ENCODE results near the gene FOXN1.

FOXN1 gene

GRCh38 chr17:28484296-28484695 is 21.9 kb upstream of the FOXN1 start:
- H3K9me3 ChIP-seq (ENCODE audit: low read depth, low read length) = no peaks in the 10 kb centered on the region

GRCh38 chr17:28485049-28485448 is 21.1 kb upstream of the FOXN1 start:
- Histone ChIP-seq H3K27ac (no peak overlapping the region), H3K4me3 (no peak overlapping the region), H3K9me3 (ENCODE audit: low read depth, low read length) (no peaks in the 10 kb centered on the region), H3K9ac (ENCODE audit: insufficient read length) (no peak overlapping the region), H3K36me3 (ENCODE audit: insufficient read depth, low read length) (no peaks in the 10 kb centered on the region)
- TF ChIP-seq POLR2AphosphoS5 (IDR thresholded peaks at IDR 0.05; ENCODE audit: borderline replicate concordance, low read depth, low read length) (no peak), FOXP2 (optimal IDR thresholded peaks at IDR 0.05; ENCODE audit: control extremely low read depth, extremely low read length, insufficient read depth) (no peak), EZH2 (IDR thresholded peaks at IDR 0.05) (no peak)
- no peak for DNase-seq (ENCODE audit: low read depth, low spot score)

More at GRCh38 chr17:28484296-28484695, 21.9 kb upstream of the FOXN1 start:
- H3K9ac ChIP-seq (ENCODE audit: insufficient read length) = no peak overlapping the region
- no peaks in the 10 kb centered on the region for H3K36me3 ChIP-seq (ENCODE audit: insufficient read depth, low read length)
- DNase-seq (ENCODE audit: low read depth, low spot score) = no peak
- no peak overlapping the region for H3K27ac ChIP-seq
- TF ChIP-seq FOXP2 (optimal IDR thresholded peaks at IDR 0.05; ENCODE audit: control extremely low read depth, extremely low read length, insufficient read depth) = no peak
- no peak overlapping the region for H3K4me3 ChIP-seq

GRCh38 chr17:28487881-28488532 is 18.1 kb upstream of the FOXN1 start:
- no peak overlapping the region for H3K4me3 ChIP-seq
- no peaks in the 10 kb centered on the region for H3K9me3 ChIP-seq (ENCODE audit: low read depth, low read length)
- no peak for DNase-seq (ENCODE audit: low read depth, low spot score)
- no peak overlapping the region for H3K9ac ChIP-seq (ENCODE audit: insufficient read length)
- no peak overlapping the region for H3K27ac ChIP-seq
- TF ChIP-seq FOXP2 (optimal IDR thresholded peaks at IDR 0.05; ENCODE audit: control extremely low read depth, extremely low read length, insufficient read depth) (no peak), POLR2AphosphoS5 (IDR thresholded peaks at IDR 0.05; ENCODE audit: borderline replicate concordance, low read depth, low read length) (no peak), EZH2 (IDR thresholded peaks at IDR 0.05) (no peak)
- H3K36me3 ChIP-seq (ENCODE audit: insufficient read depth, low read length) = no peaks in the 10 kb centered on the region

DNA sequence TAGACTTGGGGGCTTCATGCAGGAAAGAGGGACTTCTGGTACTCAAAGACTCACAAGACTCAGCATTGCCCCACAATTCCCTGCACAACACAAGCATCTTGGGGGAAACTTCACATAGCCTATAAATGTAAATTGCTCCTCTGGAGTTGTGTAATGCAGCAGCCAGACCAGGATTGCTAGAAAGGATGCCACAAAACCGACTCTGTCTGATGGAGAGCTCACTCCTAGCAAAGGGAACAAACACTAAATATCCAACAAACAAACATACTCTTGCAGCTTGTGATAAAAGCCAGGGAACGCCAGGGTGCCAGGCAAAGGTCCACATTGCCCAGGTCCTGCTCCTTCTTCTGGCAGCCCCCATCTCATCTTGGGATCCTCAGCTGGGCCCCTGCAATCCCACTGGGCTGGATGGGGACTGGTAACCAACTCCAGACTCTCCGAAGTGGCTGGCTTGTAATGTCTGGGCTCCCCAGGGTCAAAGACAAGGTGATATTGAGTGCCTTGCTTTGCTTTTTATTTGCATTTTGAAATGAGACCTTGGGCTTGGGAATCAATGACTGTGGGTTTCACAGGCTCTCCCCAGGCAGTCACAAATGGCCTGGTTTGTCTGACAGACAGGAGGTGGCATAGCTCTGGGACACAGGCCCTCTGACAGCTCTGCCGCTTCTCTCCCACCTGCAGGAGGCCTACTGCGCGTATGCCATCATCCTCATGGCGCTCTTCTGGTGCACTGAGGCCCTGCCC is 17.4 kb upstream of the FOXN1 start:
- no peak overlapping the region for H3K27ac ChIP-seq
- no peak overlapping the region for H3K4me3 ChIP-seq
- no peaks in the 10 kb centered on the region for H3K36me3 ChIP-seq (ENCODE audit: insufficient read depth, low read length)
- no peaks in the 10 kb centered on the region for H3K9me3 ChIP-seq (ENCODE audit: low read depth, low read length)
- no peak overlapping the region for H3K9ac ChIP-seq (ENCODE audit: insufficient read length)
- TF ChIP-seq POLR2AphosphoS5 (IDR thresholded peaks at IDR 0.05; ENCODE audit: borderline replicate concordance, low read depth, low read length) (no peak), EZH2 (IDR thresholded peaks at IDR 0.05) (no peak), FOXP2 (optimal IDR thresholded peaks at IDR 0.05; ENCODE audit: control extremely low read depth, extremely low read length, insufficient read depth) (no peak)
- DNase-seq (ENCODE audit: low read depth, low spot score) = no peak

DNA sequence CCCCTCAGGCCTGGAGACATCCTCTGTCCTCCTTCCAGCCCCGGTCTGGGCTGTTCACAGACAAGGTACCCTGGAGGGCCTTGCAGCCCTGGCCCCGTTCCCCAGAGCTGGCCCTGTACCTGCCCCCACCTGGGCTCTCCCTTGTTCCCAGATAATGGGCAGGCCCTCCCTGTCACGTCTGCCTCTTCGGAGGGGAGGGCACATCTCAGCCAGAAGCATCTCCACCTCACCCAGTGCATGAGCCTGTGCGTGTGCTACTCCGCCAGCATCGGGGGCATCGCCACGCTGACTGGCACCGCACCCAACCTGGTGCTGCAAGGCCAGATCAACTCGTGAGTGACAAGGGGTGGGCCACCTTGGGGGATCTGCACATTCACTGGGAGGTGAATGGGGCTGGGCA is 14.9 kb upstream of the FOXN1 start:
- no peak overlapping the region for H3K27ac ChIP-seq
- no peaks in the 10 kb centered on the region for H3K36me3 ChIP-seq (ENCODE audit: insufficient read depth, low read length)
- no peaks in the 10 kb centered on the region for H3K9me3 ChIP-seq (ENCODE audit: low read depth, low read length)
- TF ChIP-seq POLR2AphosphoS5 (IDR thresholded peaks at IDR 0.05; ENCODE audit: borderline replicate concordance, low read depth, low read length) = no peak
- no peak for TF ChIP-seq FOXP2 (optimal IDR thresholded peaks at IDR 0.05; ENCODE audit: control extremely low read depth, extremely low read length, insufficient read depth)
- no peak for TF ChIP-seq EZH2 (IDR thresholded peaks at IDR 0.05)
- no peak overlapping the region for H3K9ac ChIP-seq (ENCODE audit: insufficient read length)
- DNase-seq (ENCODE audit: low read depth, low spot score) = no peak
- no peak overlapping the region for H3K4me3 ChIP-seq

GRCh38 chr17:28491860-28492259 is 14.3 kb upstream of the FOXN1 start:
- H3K27ac ChIP-seq = no peak overlapping the region
- H3K9me3 ChIP-seq (ENCODE audit: low read depth, low read length) = no peaks in the 10 kb centered on the region
- no peak for TF ChIP-seq FOXP2 (optimal IDR thresholded peaks at IDR 0.05; ENCODE audit: control extremely low read depth, extremely low read length, insufficient read depth)
- no peak for TF ChIP-seq POLR2AphosphoS5 (IDR thresholded peaks at IDR 0.05; ENCODE audit: borderline replicate concordance, low read depth, low read length)
- TF ChIP-seq EZH2 (IDR thresholded peaks at IDR 0.05) = no peak
- DNase-seq (ENCODE audit: low read depth, low spot score) = no peak
- no peak overlapping the region for H3K4me3 ChIP-seq
- H3K36me3 ChIP-seq (ENCODE audit: insufficient read depth, low read length) = no peaks in the 10 kb centered on the region
- no peak overlapping the region for H3K9ac ChIP-seq (ENCODE audit: insufficient read length)

DNA sequence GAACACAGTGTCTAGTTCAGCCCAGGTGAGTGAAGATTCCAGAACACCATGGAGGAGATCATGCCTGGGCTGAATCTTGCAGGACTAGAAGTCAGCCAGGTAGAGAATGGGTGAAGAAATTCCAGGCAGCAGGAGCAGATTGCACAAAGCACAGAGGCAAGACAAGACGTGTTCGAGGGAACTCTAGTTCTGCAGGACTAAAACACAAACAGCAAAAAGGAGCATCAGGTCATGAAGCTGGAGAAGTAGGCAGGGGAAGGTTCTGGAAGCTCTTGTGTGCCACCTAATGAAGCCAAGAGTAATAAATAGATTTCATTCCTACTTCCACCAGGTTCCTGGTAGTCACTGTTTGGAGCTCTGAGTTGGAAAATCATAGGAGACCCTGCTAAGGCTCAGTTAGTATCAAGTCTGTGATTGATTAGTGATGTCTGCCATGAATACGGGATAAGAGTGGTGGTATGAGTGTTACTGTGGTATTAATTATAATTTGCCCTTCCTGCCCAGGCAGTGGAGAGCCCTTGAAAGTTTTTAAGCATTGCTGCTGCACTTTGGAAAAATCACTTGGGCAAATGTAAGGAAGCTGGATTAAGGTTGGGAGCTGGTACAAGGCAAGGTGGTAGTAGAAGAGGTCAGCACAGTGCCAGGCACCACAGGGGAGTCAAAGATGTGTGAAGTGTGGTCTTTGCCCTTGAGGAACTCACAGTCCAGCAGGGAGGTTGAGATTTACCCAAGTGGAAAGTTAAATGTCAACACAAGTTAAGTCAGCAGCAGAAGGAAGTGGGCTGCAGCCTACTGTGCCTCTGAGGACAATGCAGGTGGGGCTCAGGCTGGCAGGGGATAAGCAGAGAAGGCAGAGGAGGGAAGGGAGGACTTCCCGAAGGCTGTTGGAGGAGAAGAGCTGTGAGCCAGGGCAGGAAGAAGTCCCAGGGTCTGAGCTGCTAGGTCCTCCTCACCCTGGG is 13.5 kb upstream of the FOXN1 start:
- DNase-seq (ENCODE audit: low read depth, low spot score) = no peak
- Histone ChIP-seq H3K4me3 (no peak overlapping the region), H3K9me3 (ENCODE audit: low read depth, low read length) (no peaks in the 10 kb centered on the region), H3K36me3 (ENCODE audit: insufficient read depth, low read length) (no peaks in the 10 kb centered on the region), H3K9ac (ENCODE audit: insufficient read length) (no peak overlapping the region), H3K27ac (no peak overlapping the region)
- TF ChIP-seq FOXP2 (optimal IDR thresholded peaks at IDR 0.05; ENCODE audit: control extremely low read depth, extremely low read length, insufficient read depth) (no peak), POLR2AphosphoS5 (IDR thresholded peaks at IDR 0.05; ENCODE audit: borderline replicate concordance, low read depth, low read length) (no peak), EZH2 (IDR thresholded peaks at IDR 0.05) (no peak)

DNA sequence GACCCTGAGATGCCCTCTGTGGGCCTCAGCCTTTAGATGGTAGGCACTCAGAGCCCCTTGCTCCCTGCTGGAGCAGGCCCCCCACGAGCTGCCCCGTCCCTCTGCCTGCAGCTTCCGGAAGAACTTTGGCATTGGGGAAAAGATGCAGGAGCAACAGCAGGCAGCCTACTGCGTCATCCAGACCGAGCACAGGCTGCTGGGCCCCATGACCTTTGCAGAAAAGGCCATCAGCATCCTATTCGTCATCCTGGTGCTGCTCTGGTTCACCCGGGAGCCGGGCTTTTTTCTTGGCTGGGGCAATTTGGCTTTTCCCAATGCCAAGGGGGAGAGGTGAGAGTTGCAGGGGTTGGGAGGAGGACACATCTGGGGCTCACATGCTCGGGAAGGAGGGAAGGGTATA is 12.7 kb upstream of the FOXN1 start:
- H3K9me3 ChIP-seq (ENCODE audit: low read depth, low read length) = no peaks in the 10 kb centered on the region
- H3K36me3 ChIP-seq (ENCODE audit: insufficient read depth, low read length) = no peaks in the 10 kb centered on the region
- no peak overlapping the region for H3K27ac ChIP-seq
- no peak overlapping the region for H3K9ac ChIP-seq (ENCODE audit: insufficient read length)
- no peak for TF ChIP-seq EZH2 (IDR thresholded peaks at IDR 0.05)
- no peak for TF ChIP-seq POLR2AphosphoS5 (IDR thresholded peaks at IDR 0.05; ENCODE audit: borderline replicate concordance, low read depth, low read length)
- no peak for TF ChIP-seq FOXP2 (optimal IDR thresholded peaks at IDR 0.05; ENCODE audit: control extremely low read depth, extremely low read length, insufficient read depth)
- no peak overlapping the region for H3K4me3 ChIP-seq
- DNase-seq (ENCODE audit: low read depth, low spot score) = no peak

Measured in SK-N-MC (cell line).